Astrocyte (in vitro differentiated cells and primary cell): ENCODE measurements around the gene ETFA. TPM values are rescaled to one million over a fixed set of nuclear protein-coding genes. Genes with fewer than 3 reads are reported as not detected.

Experiments used
- DNase-seq: peaks from one replicate; pipeline ENCODE4 v3.0.0-alpha.2; 2010; ENCODE audit warnings: low read depth
- FAIRE-seq: peaks from 2 replicates; lab custom pipeline; 2011; peaks lifted over from hg19 to GRCh38; lab: Jason Lieb, UNC
- H2AFZ ChIP-seq: 2 replicates; pipeline ENCODE4 v1.6.0; 2012; ENCODE audit warnings: low read depth, low read length, inconsistent platforms
- H3K27ac ChIP-seq: 2 replicates; pipeline ENCODE4 v1.5.1; 2011; ENCODE audit warnings: low read depth, low read length, inconsistent platforms
- H3K27me3 ChIP-seq: 2 replicates; pipeline ENCODE4 v1.6.0; 2011; ENCODE audit warnings: low read length, inconsistent platforms; ENCODE audit not compliant: insufficient read depth
- H3K36me3 ChIP-seq: 2 replicates; pipeline ENCODE4 v1.5.1; 2011; ENCODE audit warnings: low read length, inconsistent platforms; ENCODE audit not compliant: insufficient read depth
- H3K4me1 ChIP-seq: 2 replicates; pipeline ENCODE4 v1.5.1; 2011; ENCODE audit warnings: low read length, inconsistent platforms; ENCODE audit not compliant: insufficient read depth
- H3K4me2 ChIP-seq: 2 replicates; pipeline ENCODE4 v1.6.0; 2012; ENCODE audit warnings: low read length, inconsistent platforms
- H3K4me3 ChIP-seq: 2 replicates; pipeline ENCODE4 v1.5.1; 2011; ENCODE audit warnings: low read depth, mild to moderate bottlenecking, low read length, inconsistent platforms; ENCODE audit not compliant: insufficient read depth
- H3K79me2 ChIP-seq: 2 replicates; pipeline ENCODE4 v1.6.0; 2012; ENCODE audit warnings: mild to moderate bottlenecking, low read length, inconsistent platforms; ENCODE audit not compliant: insufficient read depth
- H3K9ac ChIP-seq: 2 replicates; pipeline ENCODE4 v1.6.0; 2012; ENCODE audit warnings: mild to moderate bottlenecking, low read length, inconsistent platforms
- H3K9me3 ChIP-seq: 2 replicates; pipeline ENCODE4 v1.5.1; 2012; ENCODE audit warnings: low read depth, mild to moderate bottlenecking, low read length, inconsistent platforms; ENCODE audit not compliant: insufficient read depth
- H4K20me1 ChIP-seq: 2 replicates; pipeline ENCODE4 v1.6.0; 2012; ENCODE audit warnings: low read length, inconsistent platforms; ENCODE audit not compliant: insufficient read depth
- H3K27ac Mint-ChIP-seq: one replicate; pipeline ENCODE4 v1.8.0; 2021; ENCODE audit warnings: mild to moderate bottlenecking, mixed read lengths; ENCODE audit not compliant: unreplicated experiment
- H3K27me3 Mint-ChIP-seq: one replicate; pipeline ENCODE4 v1.8.0; 2021; ENCODE audit warnings: low read depth, mixed read lengths; ENCODE audit not compliant: unreplicated experiment
- H3K36me3 Mint-ChIP-seq: one replicate; pipeline ENCODE4 v1.8.0; 2021; ENCODE audit warnings: low read depth, mixed read lengths; ENCODE audit not compliant: unreplicated experiment
- H3K4me1 Mint-ChIP-seq: one replicate; pipeline ENCODE4 v1.8.0; 2021; ENCODE audit warnings: low read depth, mixed read lengths; ENCODE audit not compliant: unreplicated experiment
- H3K4me3 Mint-ChIP-seq: one replicate; pipeline ENCODE4 v1.8.0; 2021; ENCODE audit warnings: mild to moderate bottlenecking, moderate library complexity, mixed read lengths; ENCODE audit not compliant: unreplicated experiment
- H3K9me3 Mint-ChIP-seq: one replicate; pipeline ENCODE4 v1.8.0; 2021; ENCODE audit warnings: mild to moderate bottlenecking, mixed read lengths; ENCODE audit not compliant: unreplicated experiment
- EZH2 ChIP-seq: IDR thresholded peaks from 2 replicates; pipeline ENCODE4 v1.6.1; 2012; ENCODE audit warnings: mild to moderate bottlenecking, low read length, inconsistent platforms; ENCODE audit not compliant: insufficient read depth
- total RNA-seq: library from RNA; stranded (reverse); gene quantifications from 2 replicates; pipeline ENCODE4 v1.2.1, GENCODE V29; 2021
- TF ChIP-seq, protein P1 (sequence below): IDR thresholded peaks from 2 replicates; pipeline ENCODE4 v1.5.1; 2011; ENCODE audit warnings: low read depth, mild to moderate bottlenecking, inconsistent platforms, low read length, moderate library complexity; ENCODE audit not compliant: insufficient read depth

Gene ETFA
- total RNA-seq, 1 donor from 2014 or later: 126 TPM

DNA sequence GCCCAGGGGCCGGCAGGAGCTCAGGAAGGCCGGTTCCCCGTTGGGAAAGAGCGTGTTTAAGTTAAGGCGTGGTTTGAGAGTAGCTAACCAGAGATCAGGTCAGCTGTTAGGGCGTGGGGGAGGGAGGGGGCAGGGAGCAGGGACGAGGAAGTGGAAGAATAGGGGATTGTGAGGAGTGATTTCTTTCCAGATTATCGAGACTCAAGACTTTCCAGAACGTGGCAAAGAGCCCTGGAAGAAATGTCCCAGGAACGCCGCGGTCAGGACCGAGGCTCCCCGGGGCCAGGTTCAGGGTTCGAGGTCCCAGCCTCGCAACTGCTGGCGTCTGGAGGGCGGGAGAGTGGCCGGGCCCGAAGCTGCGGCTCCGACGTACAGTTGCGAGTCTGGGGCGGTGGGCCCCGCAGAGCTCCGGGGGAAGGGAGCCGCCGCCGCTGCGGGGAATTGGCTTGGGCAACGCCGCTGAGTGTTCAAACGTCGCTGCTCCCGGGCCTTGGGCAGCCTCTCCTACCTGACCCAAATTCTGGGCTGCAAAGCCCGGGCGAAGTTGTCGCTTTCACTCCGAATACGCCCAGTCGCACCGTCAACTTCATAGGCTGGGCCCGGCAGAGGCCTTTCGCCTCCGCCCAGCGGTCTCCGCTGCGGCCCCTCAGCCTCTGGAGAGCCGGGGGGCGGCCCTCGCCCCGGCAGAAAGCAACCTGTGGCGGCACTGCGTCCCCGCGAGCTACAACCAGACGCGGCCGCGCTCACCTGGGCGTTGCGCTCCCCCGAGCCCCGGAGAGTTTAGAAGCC lies 34.8 kb upstream of the ETFA start:
- Histone ChIP-seq H3K9ac (no peak overlapping the region), H3K9me3 (peaks cover 2% of the 10 kb centered on the region), H3K4me1 (peaks cover 16% of the 10 kb centered on the region), H3K4me3 (peak overlapping the region; percentile 34), H3K79me2 (no peaks in the 10 kb centered on the region), H2AFZ (no peak overlapping the region), H4K20me1 (peaks cover 17% of the 10 kb centered on the region), H3K27ac (no peak overlapping the region), H3K36me3 (no peaks in the 10 kb centered on the region), H3K27me3 (peaks cover 66% of the 10 kb centered on the region), H3K4me2 (peak overlapping the region; percentile 80)
- no peak for DNase-seq
- H3K4me1 Mint-ChIP-seq: peaks cover 9% of the 10 kb centered on the region
- peaks cover 54% of the 10 kb centered on the region for H3K27me3 Mint-ChIP-seq
- H3K27ac Mint-ChIP-seq: peak overlapping the region; percentile 43
- H3K36me3 Mint-ChIP-seq: peaks cover 6% of the 10 kb centered on the region
- no peak for FAIRE-seq
- peak overlapping the region; percentile 20 for H3K4me3 Mint-ChIP-seq
- TF ChIP-seq, protein P1, sequence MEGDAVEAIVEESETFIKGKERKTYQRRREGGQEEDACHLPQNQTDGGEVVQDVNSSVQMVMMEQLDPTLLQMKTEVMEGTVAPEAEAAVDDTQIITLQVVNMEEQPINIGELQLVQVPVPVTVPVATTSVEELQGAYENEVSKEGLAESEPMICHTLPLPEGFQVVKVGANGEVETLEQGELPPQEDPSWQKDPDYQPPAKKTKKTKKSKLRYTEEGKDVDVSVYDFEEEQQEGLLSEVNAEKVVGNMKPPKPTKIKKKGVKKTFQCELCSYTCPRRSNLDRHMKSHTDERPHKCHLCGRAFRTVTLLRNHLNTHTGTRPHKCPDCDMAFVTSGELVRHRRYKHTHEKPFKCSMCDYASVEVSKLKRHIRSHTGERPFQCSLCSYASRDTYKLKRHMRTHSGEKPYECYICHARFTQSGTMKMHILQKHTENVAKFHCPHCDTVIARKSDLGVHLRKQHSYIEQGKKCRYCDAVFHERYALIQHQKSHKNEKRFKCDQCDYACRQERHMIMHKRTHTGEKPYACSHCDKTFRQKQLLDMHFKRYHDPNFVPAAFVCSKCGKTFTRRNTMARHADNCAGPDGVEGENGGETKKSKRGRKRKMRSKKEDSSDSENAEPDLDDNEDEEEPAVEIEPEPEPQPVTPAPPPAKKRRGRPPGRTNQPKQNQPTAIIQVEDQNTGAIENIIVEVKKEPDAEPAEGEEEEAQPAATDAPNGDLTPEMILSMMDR: no peak
- peak; percentile 90 for TF ChIP-seq EZH2
- H3K9me3 Mint-ChIP-seq: peaks cover 16% of the 10 kb centered on the region

DNA sequence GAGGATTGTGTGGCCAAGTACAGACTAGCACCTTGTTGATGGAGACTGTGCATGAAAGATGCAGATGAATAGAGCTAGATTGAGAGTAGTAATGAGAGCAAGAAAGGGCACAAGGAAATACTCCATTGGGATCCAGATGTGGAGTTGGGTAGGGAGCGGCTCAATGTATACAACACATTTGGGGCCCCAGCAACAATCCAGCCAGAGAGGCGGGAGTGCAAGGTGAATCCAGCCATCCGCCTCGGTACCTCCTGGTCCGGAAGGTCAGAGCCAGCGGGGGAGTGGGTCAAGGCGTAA lies 34.3 kb upstream of the ETFA start:
- peaks cover 16% of the 10 kb centered on the region for H3K9me3 Mint-ChIP-seq
- H3K4me3 ChIP-seq: no peak overlapping the region
- peaks cover 11% of the 10 kb centered on the region for H3K4me1 Mint-ChIP-seq
- no peak overlapping the region for H3K27ac ChIP-seq
- peaks cover 2% of the 10 kb centered on the region for H3K9me3 ChIP-seq
- no peak overlapping the region for H3K9ac ChIP-seq
- TF ChIP-seq EZH2: peak; percentile 43
- TF ChIP-seq, protein P1: no peak
- FAIRE-seq (no peak), DNase-seq (no peak)
- no peaks in the 10 kb centered on the region for H3K79me2 ChIP-seq
- H3K27me3 Mint-ChIP-seq: peaks cover 59% of the 10 kb centered on the region
- H2AFZ ChIP-seq: no peak overlapping the region
- peak overlapping the region; percentile 5 for H3K4me3 Mint-ChIP-seq
- peaks cover 16% of the 10 kb centered on the region for H3K4me1 ChIP-seq
- H3K27me3 ChIP-seq: peaks cover 71% of the 10 kb centered on the region
- H3K36me3 ChIP-seq: no peaks in the 10 kb centered on the region
- H3K27ac Mint-ChIP-seq: peak overlapping the region; percentile 43
- H3K36me3 Mint-ChIP-seq: peaks cover 6% of the 10 kb centered on the region
- H3K4me2 ChIP-seq: peak overlapping the region; percentile 80
- H4K20me1 ChIP-seq: peaks cover 22% of the 10 kb centered on the region
